Liver (tissue), 9 donors: ENCODE measurements around the gene PPFIBP1. TPM values are rescaled to one million over a fixed set of nuclear protein-coding genes. Genes with fewer than 3 reads are reported as not detected.

Experiments
- DNase-seq: peaks from one replicate; pipeline ENCODE4 v3.0.0-alpha.2; 2017; ENCODE audit warnings: low spot score
- H3K27ac ChIP-seq, 2 donors: one replicate each; pipeline ENCODE4 v1.7.0; 2013; ENCODE audit warnings: inconsistent platforms in 2 of 2, low read length in 2 of 2, control low read depth in 1 of 2, low read depth in 1 of 2, mild to moderate bottlenecking in 1 of 2
- H3K27me3 ChIP-seq, 4 donors: one replicate each; pipeline versions ENCODE4 v1.6.1 to v1.7.0; 2013; ENCODE audit warnings: low read length in 3 of 4, inconsistent platforms in 1 of 4, mild to moderate bottlenecking in 1 of 4, moderate library complexity in 1 of 4; ENCODE audit not compliant: control insufficient read depth in 4 of 4, insufficient read depth in 4 of 4
- H3K36me3 ChIP-seq, 4 donors: one replicate each; pipeline versions ENCODE4 v1.6.1 to v1.7.0; 2013; ENCODE audit warnings: low read length in 3 of 4, mild to moderate bottlenecking in 3 of 4, low read depth in 1 of 4, moderate library complexity in 1 of 4; ENCODE audit not compliant: control insufficient read depth in 4 of 4, insufficient read depth in 3 of 4
- H3K4me1 ChIP-seq, 4 donors: one replicate each; pipeline versions ENCODE4 v1.6.1 to v1.7.0; 2013; ENCODE audit warnings: low read length in 3 of 4, mild to moderate bottlenecking in 3 of 4, moderate library complexity in 1 of 4; ENCODE audit not compliant: control insufficient read depth in 4 of 4, insufficient read depth in 4 of 4
- H3K4me3 ChIP-seq, 3 donors: one replicate each; pipeline versions ENCODE4 v1.6.1 to v1.7.0; 2013; ENCODE audit warnings: low read length in 3 of 3, control low read depth in 1 of 3, low read depth in 1 of 3, mild to moderate bottlenecking in 1 of 3
- H3K9ac ChIP-seq, 2 donors: one replicate each; pipeline ENCODE4 v1.7.0; 2013; ENCODE audit warnings: low read length in 2 of 2, mild to moderate bottlenecking in 2 of 2, moderate library complexity in 2 of 2, control low read depth in 1 of 2, low read depth in 1 of 2
- H3K9me3 ChIP-seq, 4 donors: one replicate each; pipeline versions ENCODE4 v1.6.1 to v1.7.0; 2013; ENCODE audit warnings: low read length in 3 of 4; ENCODE audit not compliant: control insufficient read depth in 4 of 4
- EGR1 ChIP-seq, 2 donors: IDR thresholded peaks; 2 replicates each; pipeline ENCODE4 v1.6.1; 2016 to 2018; ENCODE audit warnings: antibody characterized with exemption in 2 of 2, low read depth in 2 of 2
- FOXA2 ChIP-seq: IDR thresholded peaks from 2 replicates; pipeline ENCODE4 v1.6.1; 2016; ENCODE audit warnings: antibody characterized with exemption
- HNF4A ChIP-seq, 2 donors: conservative IDR thresholded peaks; 2 replicates each; pipeline ENCODE4 v1.6.1; 2016; ENCODE audit warnings: antibody characterized with exemption in 2 of 2, mild to moderate bottlenecking in 2 of 2
- HNF4G ChIP-seq: IDR thresholded peaks from 2 replicates; pipeline ENCODE4 v1.6.1; 2016; ENCODE audit warnings: antibody characterized with exemption
- JUND ChIP-seq, 2 donors: IDR thresholded peaks; 2 replicates each; pipeline ENCODE4 v1.6.1; 2016; ENCODE audit warnings: antibody characterized with exemption in 2 of 2
- NR2F2 ChIP-seq: IDR thresholded peaks from 2 replicates; pipeline ENCODE4 v1.6.1; 2016; ENCODE audit warnings: antibody characterized with exemption
- RAD21 ChIP-seq, 2 donors: IDR thresholded peaks; 2 replicates each; pipeline ENCODE4 v1.6.1; 2016; ENCODE audit warnings: antibody characterized with exemption in 2 of 2, mild to moderate bottlenecking in 2 of 2
- SP1 ChIP-seq: IDR thresholded peaks from 2 replicates; pipeline ENCODE4 v1.6.1; 2018; ENCODE audit warnings: antibody characterized with exemption, mild to moderate bottlenecking
- YY1 ChIP-seq: IDR thresholded peaks from 2 replicates; pipeline ENCODE4 v1.6.1; 2016; ENCODE audit warnings: antibody characterized with exemption, mild to moderate bottlenecking
- ZBTB33 ChIP-seq: IDR thresholded peaks from 2 replicates; pipeline ENCODE4 v1.6.1; 2016; ENCODE audit warnings: antibody characterized with exemption
- WGBS: extraction: QIAGEN DNeasy Blood & Tissue Kit; methylation state at CpG from one replicate; pipeline ENCODE4 v1.1.7; 2013; 5-methylcytosine and 5-hydroxymethylcytosine counted together
- polyA plus RNA-seq, 2 donors: library from polyadenylated mRNA; stranded (reverse) in 1 of 2; unstranded in 1 of 2; fragments of 200-250 nt in 1 of 2; fragments of >200 nt in 1 of 2; fragmentation: Nextera tagmentation in 1 of 2; extraction: Ambion mirVana in 1 of 2; gene quantifications; one replicate each; pipeline versions ENCODE4 v1.2.1 to v1.2.3, GENCODE V29; 2013 to 2015
- total RNA-seq, 2 donors: library from RNA; depleted of rRNA; stranded (reverse); fragments of >200 nt; gene quantifications; one replicate each; pipeline ENCODE4 v1.2.3, GENCODE V29; 2014
- TF ChIP-seq, protein P1 (sequence below): fragments of 150-350 bp; IDR thresholded peaks from 2 replicates; pipeline ENCODE4 v1.5.1; 2017; ENCODE audit warnings: improper control_type of control experiment, low read depth, low read length; ENCODE audit not compliant: missing input control
- TF ChIP-seq, protein P2 (sequence below): IDR thresholded peaks from 2 replicates; pipeline ENCODE4 v1.6.1; 2016; ENCODE audit warnings: antibody characterized with exemption
- donor health status: healthy.
- donor health status: healthy.
- donor health status: healthy.
- donor health status: healthy.
- donor health status: healthy.

PPFIBP1 gene
- total and polyA plus RNA-seq, 4 donors = 10.5 to 65.8 (median 17.4) TPM

GRCh38 chr12:27686147-27686546 is 162.1 kb downstream of the PPFIBP1 start:
- no peak for DNase-seq
- Histone ChIP-seq H3K27ac (no peak overlapping the region), H3K9ac (no peak overlapping the region), H3K9me3 (no peaks in the 10 kb centered on the region), H3K36me3 (peaks cover 3 to 61% (median 36%) of the 10 kb centered on the region in 4 donors), H3K4me1 (no peaks in the 10 kb centered on the region), H3K4me3 (no peak overlapping the region), H3K27me3 (no peaks in the 10 kb centered on the region)
- TF ChIP-seq HNF4A (conservative IDR thresholded peaks at IDR 0.05) (no peak), ZBTB33 (no peak), HNF4G (no peak), NR2F2 (no peak)
- TF ChIP-seq, protein P1, sequence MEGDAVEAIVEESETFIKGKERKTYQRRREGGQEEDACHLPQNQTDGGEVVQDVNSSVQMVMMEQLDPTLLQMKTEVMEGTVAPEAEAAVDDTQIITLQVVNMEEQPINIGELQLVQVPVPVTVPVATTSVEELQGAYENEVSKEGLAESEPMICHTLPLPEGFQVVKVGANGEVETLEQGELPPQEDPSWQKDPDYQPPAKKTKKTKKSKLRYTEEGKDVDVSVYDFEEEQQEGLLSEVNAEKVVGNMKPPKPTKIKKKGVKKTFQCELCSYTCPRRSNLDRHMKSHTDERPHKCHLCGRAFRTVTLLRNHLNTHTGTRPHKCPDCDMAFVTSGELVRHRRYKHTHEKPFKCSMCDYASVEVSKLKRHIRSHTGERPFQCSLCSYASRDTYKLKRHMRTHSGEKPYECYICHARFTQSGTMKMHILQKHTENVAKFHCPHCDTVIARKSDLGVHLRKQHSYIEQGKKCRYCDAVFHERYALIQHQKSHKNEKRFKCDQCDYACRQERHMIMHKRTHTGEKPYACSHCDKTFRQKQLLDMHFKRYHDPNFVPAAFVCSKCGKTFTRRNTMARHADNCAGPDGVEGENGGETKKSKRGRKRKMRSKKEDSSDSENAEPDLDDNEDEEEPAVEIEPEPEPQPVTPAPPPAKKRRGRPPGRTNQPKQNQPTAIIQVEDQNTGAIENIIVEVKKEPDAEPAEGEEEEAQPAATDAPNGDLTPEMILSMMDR = no peak

GRCh38 chr12:27688671-27689070 is 164.7 kb downstream of the PPFIBP1 start:
- Histone ChIP-seq H3K36me3 (peaks cover 0 to 61% (median 41%) of the 10 kb centered on the region in 4 donors), H3K27ac (no peak overlapping the region), H3K4me3 (no peak overlapping the region), H3K9me3 (no peaks in the 10 kb centered on the region), H3K27me3 (no peaks in the 10 kb centered on the region), H3K4me1 (no peaks in the 10 kb centered on the region), H3K9ac (no peak overlapping the region)
- DNase-seq = no peak
- no peak for TF ChIP-seq JUND (IDR thresholded peaks at IDR 0.05)
- TF ChIP-seq HNF4A (conservative IDR thresholded peaks at IDR 0.05) = peak; percentile 23 to 51
- 61% methylated on average over 3 of the region's 3 CpGs for WGBS

DNA sequence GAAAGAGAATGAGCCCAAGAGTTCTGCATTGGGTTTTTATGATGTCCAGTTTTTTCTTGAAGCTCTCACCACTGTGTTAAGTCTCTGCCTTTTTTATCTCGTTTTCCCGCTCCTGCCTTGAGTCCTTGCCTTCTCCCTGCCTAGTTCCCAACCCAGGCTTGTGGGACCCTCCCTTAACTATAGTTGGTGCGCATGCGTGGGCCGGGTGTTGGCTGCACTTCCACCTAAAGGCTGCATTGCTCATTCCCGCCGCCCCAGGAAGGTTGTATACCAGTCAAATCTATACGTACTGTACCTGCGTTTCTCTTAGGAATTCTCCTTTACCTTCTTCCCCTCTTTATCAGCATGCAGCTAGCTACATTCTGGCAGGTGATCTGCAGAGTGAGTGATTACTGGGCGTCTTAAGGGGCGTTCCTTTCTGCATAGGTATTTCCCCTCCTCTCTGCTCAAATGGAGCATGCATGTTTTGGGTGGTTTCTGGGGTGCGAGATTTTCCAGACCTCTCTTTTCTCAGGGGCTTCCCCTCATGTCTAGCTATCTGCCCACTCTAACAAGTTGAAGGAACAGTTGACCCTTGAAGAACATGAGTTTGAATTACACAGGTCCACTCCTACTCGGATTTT is 165.7 kb downstream of the PPFIBP1 start:
- DNase-seq = no peak
- peaks cover 0 to 61% (median 43%) of the 10 kb centered on the region in 4 donors for H3K36me3 ChIP-seq
- no peak overlapping the region for H3K4me3 ChIP-seq
- H3K9ac ChIP-seq = no peak overlapping the region
- TF ChIP-seq, protein P1 = no peak
- TF ChIP-seq HNF4A (conservative IDR thresholded peaks at IDR 0.05) = no peak
- TF ChIP-seq, protein P2, sequence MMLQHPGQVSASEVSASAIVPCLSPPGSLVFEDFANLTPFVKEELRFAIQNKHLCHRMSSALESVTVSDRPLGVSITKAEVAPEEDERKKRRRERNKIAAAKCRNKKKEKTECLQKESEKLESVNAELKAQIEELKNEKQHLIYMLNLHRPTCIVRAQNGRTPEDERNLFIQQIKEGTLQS = no peak
- TF ChIP-seq EGR1 (IDR thresholded peaks at IDR 0.05; ENCODE audit: low read depth in 2 of 2) = no peak
- TF ChIP-seq RAD21 (IDR thresholded peaks at IDR 0.05) = no peak
- TF ChIP-seq NR2F2 = no peak
- TF ChIP-seq FOXA2 = no peak
- TF ChIP-seq HNF4G = no peak
- TF ChIP-seq YY1 = no peak
- no peak for TF ChIP-seq SP1
- TF ChIP-seq ZBTB33 = no peak
- no peak for TF ChIP-seq JUND (IDR thresholded peaks at IDR 0.05)
- no peaks in the 10 kb centered on the region for H3K9me3 ChIP-seq
- no peak overlapping the region for H3K27ac ChIP-seq
- 96% methylated on average over 13 of the region's 13 CpGs for WGBS
- H3K4me1 ChIP-seq = peaks cover 0 to 2% (median 0%) of the 10 kb centered on the region in 4 donors
- no peaks in the 10 kb centered on the region for H3K27me3 ChIP-seq
